ENCODE data around the gene NSMCE4A. TPM values are rescaled to one million over a fixed set of nuclear protein-coding genes. Genes with fewer than 3 reads are reported as not detected.

Gene NSMCE4A
- total RNA-seq, 1 experiment from 2014 or later, result 64.4 TPM

GRCh38 chr10:121983852-121984251 is 8.8 kb upstream of the NSMCE4A start:
- TF ChIP-seq ZNF121 (CRISPR knock-in tag; IDR thresholded peaks at IDR 0.05), result no peak
- H3K4me3 Mint-ChIP-seq, result no peak overlapping the region
- H3K36me3 Mint-ChIP-seq, result peaks cover 20% of the 10 kb centered on the region
- peaks cover 15% of the 10 kb centered on the region for H3K27me3 Mint-ChIP-seq (ENCODE audit: low read depth)
- ChIA-PET CTCF (interaction anchor here (1.2 kb wide), 1 partner anchor 10 kb away, joined by 3 read pairs; no protein-coding TSS in a partner anchor), POLR2A (interaction anchor here (0.6 kb wide), 1 partner anchor 1170 kb away, joined by 3 read pairs; no protein-coding TSS in a partner anchor)
- no peak for DNase-seq (ENCODE audit: low spot score)
- no peak for ATAC-seq
- H3K27ac Mint-ChIP-seq, result no peak overlapping the region
- peaks cover 3% of the 10 kb centered on the region; the same call in 1 of the 2 replicates for H3K4me1 Mint-ChIP-seq
- peaks cover 37% of the 10 kb centered on the region for H3K9me3 Mint-ChIP-seq

DNA sequence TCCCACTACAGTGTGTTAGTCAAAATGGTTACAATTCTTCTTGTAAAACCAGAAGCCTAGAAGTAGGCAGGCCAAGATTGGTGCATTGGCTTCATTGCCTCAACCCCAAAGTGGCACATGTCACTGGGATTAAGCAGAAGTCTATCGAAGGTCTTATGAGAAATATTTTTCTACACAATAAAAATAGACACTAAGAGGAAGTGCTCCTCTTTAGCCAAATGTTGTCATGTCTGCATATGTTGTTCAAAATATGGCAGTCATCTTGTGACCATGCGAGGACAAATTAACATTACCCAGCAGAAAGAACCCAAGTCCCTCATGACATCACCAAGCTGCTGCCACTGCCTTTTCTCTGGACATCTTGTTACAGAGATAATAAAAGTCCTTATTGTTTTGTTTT is 6.3 kb upstream of the NSMCE4A start:
- no peak overlapping the region for H3K4me3 Mint-ChIP-seq
- peaks cover 36% of the 10 kb centered on the region for H3K36me3 Mint-ChIP-seq
- POLR2A ChIA-PET, result no interaction called here
- peaks cover 50% of the 10 kb centered on the region for H3K9me3 Mint-ChIP-seq
- no peak for ATAC-seq
- no peak for DNase-seq (ENCODE audit: low spot score)
- H3K27me3 Mint-ChIP-seq (ENCODE audit: low read depth), result peaks cover 15% of the 10 kb centered on the region
- TF ChIP-seq ZNF396 (CRISPR knock-in tag; IDR thresholded peaks at IDR 0.05; ENCODE audit: borderline replicate concordance) (no peak), JAZF1 (CRISPR knock-in tag; IDR thresholded peaks at IDR 0.05) (no peak), ZNF423 (CRISPR knock-in tag; IDR thresholded peaks at IDR 0.05) (no peak), IRF2 (CRISPR knock-in tag; IDR thresholded peaks at IDR 0.05; ENCODE audit: borderline replicate concordance, low read depth) (no peak), ZNF219 (CRISPR knock-in tag; IDR thresholded peaks at IDR 0.05; ENCODE audit: borderline replicate concordance) (no peak), ZNF138 (CRISPR knock-in tag; conservative IDR thresholded peaks at IDR 0.05) (no peak), JUN (CRISPR knock-in tag; IDR thresholded peaks at IDR 0.05) (no peak), ELF4 (CRISPR knock-in tag; IDR thresholded peaks at IDR 0.05; ENCODE audit: low read depth) (no peak), ZNF416 (CRISPR knock-in tag; IDR thresholded peaks at IDR 0.05) (no peak), PRDM15 (CRISPR knock-in tag; IDR thresholded peaks at IDR 0.05) (no peak), EMX1 (CRISPR knock-in tag; IDR thresholded peaks at IDR 0.05) (no peak), CTCF (IDR thresholded peaks at IDR 0.05) (no peak), FOXK1 (CRISPR knock-in tag; IDR thresholded peaks at IDR 0.05) (no peak)
- TF ChIP-seq, protein P1, sequence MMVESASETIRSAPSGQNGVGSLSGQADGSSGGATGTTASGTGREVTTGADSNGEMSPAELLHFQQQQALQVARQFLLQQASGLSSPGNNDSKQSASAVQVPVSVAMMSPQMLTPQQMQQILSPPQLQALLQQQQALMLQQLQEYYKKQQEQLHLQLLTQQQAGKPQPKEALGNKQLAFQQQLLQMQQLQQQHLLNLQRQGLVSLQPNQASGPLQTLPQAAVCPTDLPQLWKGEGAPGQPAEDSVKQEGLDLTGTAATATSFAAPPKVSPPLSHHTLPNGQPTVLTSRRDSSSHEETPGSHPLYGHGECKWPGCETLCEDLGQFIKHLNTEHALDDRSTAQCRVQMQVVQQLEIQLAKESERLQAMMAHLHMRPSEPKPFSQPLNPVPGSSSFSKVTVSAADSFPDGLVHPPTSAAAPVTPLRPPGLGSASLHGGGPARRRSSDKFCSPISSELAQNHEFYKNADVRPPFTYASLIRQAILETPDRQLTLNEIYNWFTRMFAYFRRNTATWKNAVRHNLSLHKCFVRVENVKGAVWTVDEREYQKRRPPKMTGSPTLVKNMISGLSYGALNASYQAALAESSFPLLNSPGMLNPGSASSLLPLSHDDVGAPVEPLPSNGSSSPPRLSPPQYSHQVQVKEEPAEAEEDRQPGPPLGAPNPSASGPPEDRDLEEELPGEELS (CRISPR knock-in tag; IDR thresholded peaks at IDR 0.05), result no peak
- TF ChIP-seq, protein P2, sequence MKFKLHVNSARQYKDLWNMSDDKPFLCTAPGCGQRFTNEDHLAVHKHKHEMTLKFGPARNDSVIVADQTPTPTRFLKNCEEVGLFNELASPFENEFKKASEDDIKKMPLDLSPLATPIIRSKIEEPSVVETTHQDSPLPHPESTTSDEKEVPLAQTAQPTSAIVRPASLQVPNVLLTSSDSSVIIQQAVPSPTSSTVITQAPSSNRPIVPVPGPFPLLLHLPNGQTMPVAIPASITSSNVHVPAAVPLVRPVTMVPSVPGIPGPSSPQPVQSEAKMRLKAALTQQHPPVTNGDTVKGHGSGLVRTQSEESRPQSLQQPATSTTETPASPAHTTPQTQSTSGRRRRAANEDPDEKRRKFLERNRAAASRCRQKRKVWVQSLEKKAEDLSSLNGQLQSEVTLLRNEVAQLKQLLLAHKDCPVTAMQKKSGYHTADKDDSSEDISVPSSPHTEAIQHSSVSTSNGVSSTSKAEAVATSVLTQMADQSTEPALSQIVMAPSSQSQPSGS (CRISPR knock-in tag; IDR thresholded peaks at IDR 0.05; ENCODE audit: borderline replicate concordance, low read depth), result no peak
- TF ChIP-seq, protein P3, sequence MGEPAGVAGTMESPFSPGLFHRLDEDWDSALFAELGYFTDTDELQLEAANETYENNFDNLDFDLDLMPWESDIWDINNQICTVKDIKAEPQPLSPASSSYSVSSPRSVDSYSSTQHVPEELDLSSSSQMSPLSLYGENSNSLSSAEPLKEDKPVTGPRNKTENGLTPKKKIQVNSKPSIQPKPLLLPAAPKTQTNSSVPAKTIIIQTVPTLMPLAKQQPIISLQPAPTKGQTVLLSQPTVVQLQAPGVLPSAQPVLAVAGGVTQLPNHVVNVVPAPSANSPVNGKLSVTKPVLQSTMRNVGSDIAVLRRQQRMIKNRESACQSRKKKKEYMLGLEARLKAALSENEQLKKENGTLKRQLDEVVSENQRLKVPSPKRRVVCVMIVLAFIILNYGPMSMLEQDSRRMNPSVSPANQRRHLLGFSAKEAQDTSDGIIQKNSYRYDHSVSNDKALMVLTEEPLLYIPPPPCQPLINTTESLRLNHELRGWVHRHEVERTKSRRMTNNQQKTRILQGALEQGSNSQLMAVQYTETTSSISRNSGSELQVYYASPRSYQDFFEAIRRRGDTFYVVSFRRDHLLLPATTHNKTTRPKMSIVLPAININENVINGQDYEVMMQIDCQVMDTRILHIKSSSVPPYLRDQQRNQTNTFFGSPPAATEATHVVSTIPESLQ (CRISPR knock-in tag; IDR thresholded peaks at IDR 0.05), result no peak
- TF ChIP-seq, protein P4, sequence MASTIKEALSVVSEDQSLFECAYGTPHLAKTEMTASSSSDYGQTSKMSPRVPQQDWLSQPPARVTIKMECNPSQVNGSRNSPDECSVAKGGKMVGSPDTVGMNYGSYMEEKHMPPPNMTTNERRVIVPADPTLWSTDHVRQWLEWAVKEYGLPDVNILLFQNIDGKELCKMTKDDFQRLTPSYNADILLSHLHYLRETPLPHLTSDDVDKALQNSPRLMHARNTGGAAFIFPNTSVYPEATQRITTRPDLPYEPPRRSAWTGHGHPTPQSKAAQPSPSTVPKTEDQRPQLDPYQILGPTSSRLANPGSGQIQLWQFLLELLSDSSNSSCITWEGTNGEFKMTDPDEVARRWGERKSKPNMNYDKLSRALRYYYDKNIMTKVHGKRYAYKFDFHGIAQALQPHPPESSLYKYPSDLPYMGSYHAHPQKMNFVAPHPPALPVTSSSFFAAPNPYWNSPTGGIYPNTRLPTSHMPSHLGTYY (CRISPR knock-in tag; IDR thresholded peaks at IDR 0.05), result no peak
- H3K4me1 Mint-ChIP-seq, result no peaks in the 10 kb centered on the region
- H3K27ac Mint-ChIP-seq, result no peak overlapping the region
- CTCF ChIA-PET, result no interaction called here
